Uterus (tissue), 2 donors: Measurements from ENCODE around the gene RHOT1.

Source experiments
- CTCF ChIP-seq, 4 experiments: fragments of 200-600 bp in 2 of 4; fragments of 450-650 bp in 2 of 4; sonication (generic) in 2 of 4; IDR thresholded peaks; one replicate each; pipeline ENCODE4 v1.5.1; 2016 to 2019; ENCODE audit warnings: antibody characterized with exemption in 4 of 4, mild to moderate bottlenecking in 2 of 4, moderate library complexity in 1 of 4
- POLR2A ChIP-seq, 2 donors: fragments of 450-650 bp; IDR thresholded peaks; one replicate each; pipeline ENCODE4 v1.6.1; 2016; ENCODE audit warnings: antibody characterized with exemption in 2 of 2, mild to moderate bottlenecking in 1 of 2, moderate library complexity in 1 of 2

DNA sequence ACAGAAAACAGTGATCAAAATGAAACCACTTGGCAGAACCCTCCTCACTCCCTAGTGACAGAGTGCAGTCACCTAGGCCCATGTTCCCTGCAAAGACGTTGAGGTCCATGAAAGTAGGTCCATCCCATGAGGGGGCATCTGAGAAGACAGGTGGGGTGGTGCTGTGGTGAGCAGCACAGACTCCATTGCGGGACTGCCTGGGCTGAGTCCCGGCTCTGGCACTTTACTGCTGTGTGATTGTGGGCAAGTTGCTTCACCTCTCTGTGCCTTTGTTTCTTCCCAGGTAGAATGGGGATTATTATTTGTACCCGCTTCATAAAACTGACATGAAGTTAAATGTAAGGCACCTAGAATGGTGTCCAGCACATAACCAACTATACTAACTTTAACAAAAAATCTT is 23.5 kb upstream of the RHOT1 start:
- TF ChIP-seq CTCF (IDR thresholded peaks at IDR 0.05) (no peak), POLR2A (IDR thresholded peaks at IDR 0.05) (no peak)
